ENCODE measurements around the gene PANK1. TPM values are rescaled to one million over a fixed set of nuclear protein-coding genes. Genes with fewer than 3 reads are reported as not detected.

The PANK1 gene
- 1 to 10 TPM; 2.3 to 3.9 TPM for total RNA-seq

GRCh38 chr10:89644967-89645741 lies at the start of gene PANK1:
TSS of gene PANK1 (minus strand) at chr10:89645242. CDS start at chr10:89644891, 351 bp downstream.
- TF ChIP-seq CTCF (IDR thresholded peaks at IDR 0.05) = no peak
- DNase-seq = peak; percentile 83
- intact Hi-C loops (cut with micrococcal nuclease) = loop anchor here (5.0 kb wide), 1 partner anchor 57 kb away; the partner anchor contains the start of gene KIF20B
- ATAC-seq = peak; percentile 50
- CTCF ChIA-PET = interaction anchor here (0.6 kb wide), 1 partner anchor 13 kb away, joined by 3 read pairs; no protein-coding TSS in a partner anchor
- Mint-ChIP-seq H3K36me3 (ENCODE audit: low read depth) (no peaks in the 10 kb centered on the region), H3K4me1 (ENCODE audit: low read depth) (peaks cover 6% of the 10 kb centered on the region), H3K27me3 (peaks cover 20% of the 10 kb centered on the region), H3K9me3 (no peaks in the 10 kb centered on the region), H3K4me3 (no peak within 1 kb of the TSS), H3K27ac (peak within 1 kb of the TSS; percentile 55)
- POLR2A ChIA-PET = interaction anchor here (0.7 to 1.4 kb wide), 3 partner anchors 14 to 56 kb away, joined by 3 to 6 read pairs (median 3); partner anchors contain the start of gene KIF20B

DNA sequence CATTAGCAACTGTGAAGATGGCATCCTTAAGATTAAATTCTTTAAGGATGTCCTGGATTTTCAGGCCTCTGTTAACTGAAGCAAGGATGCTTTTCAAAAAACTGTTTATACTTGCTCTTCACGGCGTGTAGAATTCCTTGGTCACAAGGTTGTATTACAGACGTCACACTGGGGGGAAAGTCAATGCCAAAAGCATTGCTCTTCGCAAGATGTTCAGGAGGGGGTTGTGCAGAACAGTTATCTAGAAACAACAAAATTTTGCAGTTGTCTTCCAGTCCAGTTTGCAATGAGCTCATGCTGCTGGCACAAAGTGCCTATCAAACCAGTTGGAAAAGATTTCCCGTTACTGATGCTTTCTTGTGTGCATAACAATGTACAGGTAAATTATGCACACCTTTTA lies 48.1 kb upstream of the PANK1 start:
- no peak for TF ChIP-seq CTCF (IDR thresholded peaks at IDR 0.05)

DNA sequence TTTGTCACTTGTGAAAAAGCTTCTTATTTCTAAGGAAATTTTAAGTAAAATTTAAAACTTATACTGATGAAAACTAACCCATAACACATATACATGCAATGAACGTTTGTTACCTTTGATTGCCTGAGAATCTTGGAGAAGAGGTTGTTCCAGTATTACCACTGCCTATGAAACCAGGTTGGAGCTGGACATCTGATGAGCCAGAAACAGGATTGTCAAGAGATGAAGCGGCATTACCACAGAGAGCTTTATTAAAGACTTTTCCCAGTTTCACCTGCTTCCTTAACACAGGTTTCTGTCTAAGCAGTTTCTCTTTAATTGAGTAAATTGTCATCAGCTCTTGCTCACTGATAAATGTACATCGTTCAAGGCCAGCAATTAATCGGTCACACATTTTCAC lies 47.4 kb upstream of the PANK1 start:
- ChIA-PET CTCF (no interaction called here), POLR2A (interaction anchor here (1.7 kb wide), 1 partner anchor 9 kb away, joined by 8 read pairs; the partner anchor contains the start of gene KIF20B)

More for the DNA sequence above, 48.1 kb upstream of the PANK1 start:
- intact Hi-C loops (cut with micrococcal nuclease) = no loop called here
- Mint-ChIP-seq H3K9me3 (no peaks in the 10 kb centered on the region), H3K4me3 (no peak overlapping the region), H3K4me1 (ENCODE audit: low read depth) (no peaks in the 10 kb centered on the region), H3K27ac (no peak overlapping the region), H3K27me3 (no peaks in the 10 kb centered on the region), H3K36me3 (ENCODE audit: low read depth) (no peaks in the 10 kb centered on the region)
- ChIA-PET CTCF (no interaction called here), POLR2A (interaction anchor here (1.7 kb wide), 1 partner anchor 8 kb away, joined by 8 read pairs; the partner anchor contains the start of gene KIF20B)
- DNase-seq (no peak), ATAC-seq (no peak)

DNA sequence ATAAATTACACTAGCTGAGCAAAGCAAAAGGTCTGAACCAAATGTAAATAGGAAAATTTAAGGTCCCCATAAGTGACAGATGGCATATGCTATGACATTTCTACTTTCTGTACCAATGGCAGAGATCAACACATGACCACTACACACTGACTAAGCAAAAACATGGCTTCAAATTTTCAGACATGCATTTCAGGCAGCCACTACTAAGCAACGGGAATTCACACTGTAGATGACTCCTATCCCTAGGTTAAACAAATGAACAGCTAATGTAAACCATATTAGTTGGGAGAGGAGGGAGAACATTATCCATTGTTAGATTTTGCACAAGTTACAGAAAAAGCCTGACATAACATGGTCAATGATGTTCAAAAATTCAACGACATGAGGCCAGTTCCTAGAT lies 45.0 kb upstream of the PANK1 start:
- ChIA-PET CTCF (no interaction called here), POLR2A (interaction anchor here (1.2 kb wide), 1 partner anchor 12 kb away, joined by 3 read pairs; the partner anchor contains the start of gene KIF20B)
- Mint-ChIP-seq H3K9me3 (no peaks in the 10 kb centered on the region), H3K4me1 (ENCODE audit: low read depth) (peaks cover 3% of the 10 kb centered on the region), H3K27ac (no peak overlapping the region), H3K27me3 (peaks cover 4% of the 10 kb centered on the region), H3K4me3 (no peak overlapping the region), H3K36me3 (ENCODE audit: low read depth) (no peaks in the 10 kb centered on the region)
- TF ChIP-seq CTCF (IDR thresholded peaks at IDR 0.05) = no peak
- no peak for ATAC-seq
- DNase-seq = no peak
- intact Hi-C loops (cut with micrococcal nuclease) = no loop called here

More for the DNA sequence above, 47.4 kb upstream of the PANK1 start:
- no peaks in the 10 kb centered on the region for H3K36me3 Mint-ChIP-seq (ENCODE audit: low read depth)
- DNase-seq (no peak), ATAC-seq (no peak)
- H3K4me3 Mint-ChIP-seq = no peak overlapping the region
- H3K4me1 Mint-ChIP-seq (ENCODE audit: low read depth) = no peaks in the 10 kb centered on the region
- H3K27me3 Mint-ChIP-seq = no peaks in the 10 kb centered on the region
- H3K9me3 Mint-ChIP-seq = no peaks in the 10 kb centered on the region
- TF ChIP-seq CTCF (IDR thresholded peaks at IDR 0.05) = no peak
- intact Hi-C loops (cut with micrococcal nuclease) = no loop called here
- no peak overlapping the region for H3K27ac Mint-ChIP-seq

GRCh38 chr10:89685936-89686335 lies 40.9 kb upstream of the PANK1 start:
- Mint-ChIP-seq H3K27ac (no peak overlapping the region), H3K36me3 (ENCODE audit: low read depth) (no peaks in the 10 kb centered on the region), H3K27me3 (peaks cover 9% of the 10 kb centered on the region), H3K4me1 (ENCODE audit: low read depth) (peaks cover 3% of the 10 kb centered on the region), H3K4me3 (no peak overlapping the region), H3K9me3 (no peaks in the 10 kb centered on the region)
- ATAC-seq (no peak), DNase-seq (no peak)
- ChIA-PET POLR2A (interaction anchor here (0.6 kb wide), 1 partner anchor 117 kb away, joined by 3 read pairs; no protein-coding TSS in a partner anchor), CTCF (no interaction called here)
- TF ChIP-seq CTCF (IDR thresholded peaks at IDR 0.05) = no peak
- intact Hi-C loops (cut with micrococcal nuclease) = no loop called here
